ENCODE data around the gene TFG. TPM values are rescaled to one million over a fixed set of nuclear protein-coding genes. Genes with fewer than 3 reads are reported as not detected.
"Not testable (repeated sequence)": the region's sequence is repeated elsewhere in the genome, so short reads cannot be mapped to it uniquely, and the experiment has no call there.

TFG gene
- total RNA-seq, result 10 to 100 TPM; 42.3 to 44.9 TPM
- polyA plus RNA-seq, result 10 to 100 TPM; 50.8 to 56.6 TPM

DNA sequence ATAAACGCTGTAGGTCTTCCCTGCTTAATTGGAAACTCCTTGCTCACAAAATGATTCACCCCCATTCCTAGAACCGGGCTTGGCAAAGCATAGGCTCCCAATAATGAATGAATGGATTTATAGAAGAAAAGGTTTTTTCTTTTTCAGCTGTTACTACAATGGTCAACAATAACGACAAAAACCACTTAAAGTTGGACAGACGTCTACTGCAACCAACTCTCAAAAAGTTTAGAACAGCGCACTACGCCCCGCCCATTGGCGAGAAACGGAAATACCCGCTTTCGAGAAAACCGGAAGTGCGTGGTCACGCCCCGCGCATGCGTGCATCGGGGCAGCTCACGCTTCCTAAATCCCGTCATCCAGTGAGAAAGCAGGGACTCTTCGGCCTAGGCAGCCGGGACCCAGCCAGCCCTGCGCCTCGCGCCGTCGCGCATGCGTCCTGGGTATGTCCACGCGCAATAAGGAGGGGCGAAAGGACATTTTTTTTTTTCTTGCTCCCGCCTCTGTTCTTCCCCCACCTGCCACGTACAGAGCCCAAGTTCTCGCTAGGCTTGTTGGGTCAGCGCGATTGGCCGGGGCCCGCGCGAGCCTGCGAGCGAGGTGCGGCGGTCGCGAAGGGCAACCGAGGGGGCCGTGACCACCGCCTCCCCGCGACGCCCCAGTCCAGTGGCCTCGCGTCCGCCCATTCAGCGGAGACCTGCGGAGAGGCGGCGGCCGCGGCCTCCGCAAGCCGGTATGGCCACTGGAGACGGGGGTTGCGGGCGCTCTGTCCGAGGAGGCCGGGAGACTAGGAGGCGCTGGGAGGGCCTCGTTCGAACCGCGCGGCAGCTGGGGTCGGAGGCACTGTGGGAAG, at the start of gene TFG:
Gene TFG (plus strand): TSS at position 506 of the 853 bp plus-strand sequence. CDS start 4,192 bp downstream, outside the sequence.
- H3K36me3 ChIP-seq (ENCODE audit: insufficient read depth, low read length), result no peaks in the 10 kb centered on the region
- DNase-seq, result peak; percentile 96 to 98 (median 98)
- intact Hi-C loops (cut with micrococcal nuclease), result loop anchor here (1.0 to 5.0 kb wide), 8 partner anchors 18 to 968 kb away; partner anchors contain the start of genes CMSS1, LNP1, NIT2 and PCNP
- peak within 1 kb of the TSS; percentile 95 for H3K27ac ChIP-seq (ENCODE audit: low read depth, low read length)
- peaks cover 0 to 4% (median 0%) of the 10 kb centered on the region in 8 donors for H3K9me3 Mint-ChIP-seq
- no peaks in the 10 kb centered on the region for H3K9me3 ChIP-seq (ENCODE audit: control insufficient read depth in 1 of 2, low read length in 2 of 2)
- H3K27me3 ChIP-seq (ENCODE audit: insufficient read depth, low read length), result no peaks in the 10 kb centered on the region
- H3K27me3 Mint-ChIP-seq, result no peaks in the 10 kb centered on the region
- peak within 1 kb of the TSS; percentile 67 to 70 for H3K4me3 ChIP-seq (ENCODE audit: low read length in 2 of 2)
- peak within 1 kb of the TSS; percentile 96 to 99 (median 98) for H3K27ac Mint-ChIP-seq
- peak within 1 kb of the TSS; percentile 88 to 94 (median 92) for H3K4me3 Mint-ChIP-seq
- ChIA-PET POLR2A (ENCODE audit: partially characterized antibody) (interaction anchor here (0.5 to 2.0 kb wide), 11 partner anchors 13 to 1140 kb away, joined by 3 to 7 read pairs (median 4); partner anchors contain the start of genes CEP97, LNP1, NFKBIZ and PCNP), CTCF (ENCODE audit: partially characterized antibody) (interaction anchor here (0.6 to 1.5 kb wide), 2 partner anchors 52 to 305 kb away, joined by 3 read pairs; no protein-coding TSS in a partner anchor)
- H3K36me3 Mint-ChIP-seq, result peaks cover 11 to 23% of the 10 kb centered on the region in 2 donors
- peaks cover 32 to 55% (median 38%) of the 10 kb centered on the region in 4 donors for H3K4me1 Mint-ChIP-seq
- peaks cover 39% of the 10 kb centered on the region for H3K4me1 ChIP-seq (ENCODE audit: insufficient read depth, low read length)

GRCh38 chr3:100661294-100661693, 48.0 kb upstream of the TFG start:
- H3K36me3 ChIP-seq (ENCODE audit: insufficient read depth, low read length); intact Hi-C loops (cut with micrococcal nuclease); H3K4me3 ChIP-seq (ENCODE audit: low read length in 2 of 2); POLR2A ChIA-PET (ENCODE audit: partially characterized antibody); H3K36me3 Mint-ChIP-seq; H3K27me3 ChIP-seq (ENCODE audit: insufficient read depth, low read length); H3K27ac ChIP-seq (ENCODE audit: low read depth, low read length); H3K9me3 ChIP-seq (ENCODE audit: control insufficient read depth in 1 of 2, low read length in 2 of 2); H3K27ac Mint-ChIP-seq; DNase-seq; H3K27me3 Mint-ChIP-seq; H3K4me3 Mint-ChIP-seq; H3K9me3 Mint-ChIP-seq: not testable (repeated sequence)
- peaks cover 12% of the 10 kb centered on the region for H3K4me1 ChIP-seq (ENCODE audit: insufficient read depth, low read length)
- H3K4me1 Mint-ChIP-seq, result peaks cover 16 to 32% (median 23%) of the 10 kb centered on the region in 4 donors
- CTCF ChIA-PET (ENCODE audit: partially characterized antibody), result interaction anchor here (0.6 kb wide), 1 partner anchor 234 kb away, joined by 6 read pairs; no protein-coding TSS in a partner anchor

- CTCF ChIA-PET (ENCODE audit: partially characterized antibody), result no interaction called here
- Histone ChIP-seq H3K4me3 (ENCODE audit: low read length in 2 of 2) (no peak overlapping the region), H3K9me3 (ENCODE audit: control insufficient read depth in 1 of 2, low read length in 2 of 2) (no peaks in the 10 kb centered on the region), H3K36me3 (ENCODE audit: insufficient read depth, low read length) (no peaks in the 10 kb centered on the region), H3K4me1 (ENCODE audit: insufficient read depth, low read length) (peaks cover 12% of the 10 kb centered on the region), H3K27ac (ENCODE audit: low read depth, low read length) (no peak overlapping the region), H3K27me3 (ENCODE audit: insufficient read depth, low read length) (no peaks in the 10 kb centered on the region)
- Mint-ChIP-seq H3K27me3 (no peaks in the 10 kb centered on the region), H3K4me3 (peak overlapping the region in 1 of 8 donors; percentile 17), H3K27ac (peak overlapping the region in 6 of 7 donors; percentile 2 to 73 (median 42)), H3K9me3 (no peaks in the 10 kb centered on the region), H3K36me3 (no peaks in the 10 kb centered on the region), H3K4me1 (peaks cover 16 to 32% (median 23%) of the 10 kb centered on the region in 4 donors)
- DNase-seq, result peak in 4 of 5 donors; percentile 11 to 36 (median 24)
- POLR2A ChIA-PET (ENCODE audit: partially characterized antibody), result no interaction called here
- intact Hi-C loops (cut with micrococcal nuclease), result no loop called here
These were observed 47.0 kb upstream of the TFG start for GRCh38 chr3:100662113-100662823.

DNA sequence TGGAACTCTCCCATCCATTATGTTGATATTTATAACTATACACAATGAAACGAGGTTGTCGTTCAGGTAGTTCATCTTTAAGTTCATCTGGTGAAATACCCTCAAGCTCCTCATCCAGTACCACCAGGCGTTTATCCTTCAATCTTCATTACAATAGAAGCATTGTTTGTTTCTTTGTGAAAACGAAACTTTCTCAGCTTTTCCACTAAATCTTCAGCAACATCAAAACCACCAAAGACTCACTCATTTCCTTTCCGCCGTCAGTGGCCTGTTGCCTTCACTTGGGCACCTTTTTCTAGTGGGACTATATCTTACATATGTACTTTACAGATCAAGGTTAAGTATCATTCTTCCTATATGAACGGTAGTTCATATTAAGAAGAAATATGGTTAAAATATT, 44.1 kb upstream of the TFG start:
- no peaks in the 10 kb centered on the region for H3K9me3 ChIP-seq (ENCODE audit: control insufficient read depth in 1 of 2, low read length in 2 of 2)
- no peaks in the 10 kb centered on the region for H3K27me3 ChIP-seq (ENCODE audit: insufficient read depth, low read length)
- H3K4me3 Mint-ChIP-seq, result peak overlapping the region; percentile 71 to 86 (median 82)
- H3K9me3 Mint-ChIP-seq, result peaks cover 0 to 6% (median 0%) of the 10 kb centered on the region in 8 donors
- H3K4me3 ChIP-seq (ENCODE audit: low read length in 2 of 2), result peak overlapping the region in 1 of 2 donors; percentile 46
- no peaks in the 10 kb centered on the region for H3K36me3 Mint-ChIP-seq
- intact Hi-C loops (cut with micrococcal nuclease), result no loop called here
- peak; percentile 25 to 58 (median 33) for DNase-seq
- ChIA-PET POLR2A (ENCODE audit: partially characterized antibody) (interaction anchor here (1.8 kb wide), 1 partner anchor 44 kb away, joined by 5 read pairs; the partner anchor contains the start of gene TFG), CTCF (ENCODE audit: partially characterized antibody) (no interaction called here)
- H3K27ac Mint-ChIP-seq, result peak overlapping the region; percentile 54 to 91 (median 77)
- H3K4me1 Mint-ChIP-seq, result peaks cover 16 to 32% (median 23%) of the 10 kb centered on the region in 4 donors
- H3K27me3 Mint-ChIP-seq, result no peaks in the 10 kb centered on the region
- H3K4me1 ChIP-seq (ENCODE audit: insufficient read depth, low read length), result peaks cover 12% of the 10 kb centered on the region
- H3K36me3 ChIP-seq (ENCODE audit: insufficient read depth, low read length), result no peaks in the 10 kb centered on the region
- H3K27ac ChIP-seq (ENCODE audit: low read depth, low read length), result no peak overlapping the region

DNA sequence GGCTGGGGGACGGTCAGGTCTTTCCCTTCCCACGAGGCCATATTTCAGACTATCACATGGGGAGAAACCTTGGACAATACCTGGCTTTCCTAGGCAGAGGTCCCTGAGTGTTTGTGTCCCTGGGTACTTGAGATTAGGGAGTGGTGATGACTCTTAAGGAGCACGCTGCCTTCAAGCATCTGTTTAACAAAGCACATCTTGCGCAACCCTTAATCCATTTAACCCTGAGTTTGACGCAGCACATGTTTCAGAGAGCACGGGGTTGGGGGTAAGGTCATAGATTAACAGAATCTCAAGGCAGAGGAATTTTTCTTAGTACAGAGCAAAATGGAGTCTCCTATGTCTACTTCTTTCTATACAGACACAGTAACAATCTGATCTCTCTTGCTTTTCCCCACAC, 42.6 kb upstream of the TFG start:
- H3K27ac ChIP-seq (ENCODE audit: low read depth, low read length); H3K36me3 ChIP-seq (ENCODE audit: insufficient read depth, low read length); H3K27me3 Mint-ChIP-seq; H3K4me3 Mint-ChIP-seq; H3K36me3 Mint-ChIP-seq; H3K4me3 ChIP-seq (ENCODE audit: low read length in 2 of 2); CTCF ChIA-PET (ENCODE audit: partially characterized antibody); H3K27ac Mint-ChIP-seq; H3K27me3 ChIP-seq (ENCODE audit: insufficient read depth, low read length); POLR2A ChIA-PET (ENCODE audit: partially characterized antibody); H3K9me3 ChIP-seq (ENCODE audit: control insufficient read depth in 1 of 2, low read length in 2 of 2); intact Hi-C loops (cut with micrococcal nuclease); DNase-seq: not testable (repeated sequence)
- H3K4me1 Mint-ChIP-seq, result peaks cover 16 to 32% (median 23%) of the 10 kb centered on the region in 4 donors
- peaks cover 12% of the 10 kb centered on the region for H3K4me1 ChIP-seq (ENCODE audit: insufficient read depth, low read length)
- H3K9me3 Mint-ChIP-seq, result peaks cover 0 to 16% (median 8%) of the 10 kb centered on the region in 8 donors

DNA sequence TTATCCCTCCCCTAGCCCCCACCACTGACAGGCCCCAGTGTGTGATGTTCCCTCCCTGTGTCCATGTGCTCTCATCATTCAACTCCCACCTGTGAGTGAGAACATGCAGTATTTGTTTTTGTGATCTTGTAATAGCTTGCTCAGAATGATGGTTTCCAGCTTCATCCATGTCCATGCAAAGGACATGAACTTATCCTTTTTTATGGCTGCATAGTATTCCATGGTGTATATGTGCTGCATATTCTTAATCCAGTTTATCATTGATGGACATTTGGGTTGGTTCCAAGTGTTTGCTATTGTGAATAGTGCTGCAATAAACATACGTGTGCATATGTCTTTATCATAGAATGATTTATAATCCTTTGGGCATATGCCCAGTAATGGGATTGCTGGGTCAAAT, 42.0 kb upstream of the TFG start:
- H3K36me3 Mint-ChIP-seq; H3K4me3 Mint-ChIP-seq; H3K27me3 Mint-ChIP-seq; H3K9me3 ChIP-seq (ENCODE audit: control insufficient read depth in 1 of 2, low read length in 2 of 2); H3K36me3 ChIP-seq (ENCODE audit: insufficient read depth, low read length); H3K27ac Mint-ChIP-seq; H3K27me3 ChIP-seq (ENCODE audit: insufficient read depth, low read length); POLR2A ChIA-PET (ENCODE audit: partially characterized antibody); DNase-seq; H3K4me3 ChIP-seq (ENCODE audit: low read length in 2 of 2); CTCF ChIA-PET (ENCODE audit: partially characterized antibody); intact Hi-C loops (cut with micrococcal nuclease); H3K27ac ChIP-seq (ENCODE audit: low read depth, low read length): not testable (repeated sequence)
- Mint-ChIP-seq H3K9me3 (peaks cover 0 to 16% (median 8%) of the 10 kb centered on the region in 8 donors), H3K4me1 (peaks cover 16 to 32% (median 21%) of the 10 kb centered on the region in 4 donors)
- H3K4me1 ChIP-seq (ENCODE audit: insufficient read depth, low read length), result peaks cover 12% of the 10 kb centered on the region

DNA sequence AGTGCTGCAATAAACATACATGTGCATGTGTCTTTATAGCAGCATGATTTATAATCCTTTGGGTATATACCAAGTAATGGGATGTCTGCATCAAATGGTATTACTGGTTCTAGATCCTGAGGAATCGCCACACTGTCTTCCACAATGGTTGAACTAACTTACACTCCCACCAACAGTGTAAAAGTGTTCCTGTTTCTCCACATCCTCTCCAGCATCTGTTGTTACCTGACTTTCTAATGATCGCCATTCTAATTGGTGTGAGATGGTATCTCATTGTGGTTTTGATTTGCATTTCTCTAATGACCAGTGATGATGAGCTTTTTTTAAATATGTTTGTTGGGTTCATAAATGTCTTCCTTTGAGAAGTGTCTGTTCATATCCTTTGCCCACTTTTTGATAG, 38.3 kb upstream of the TFG start:
- H3K36me3 Mint-ChIP-seq, result not testable (repeated sequence)

More for the DNA sequence above, 38.3 kb upstream of the TFG start:
- POLR2A ChIA-PET (ENCODE audit: partially characterized antibody); H3K9me3 ChIP-seq (ENCODE audit: control insufficient read depth in 1 of 2, low read length in 2 of 2); intact Hi-C loops (cut with micrococcal nuclease); H3K27ac ChIP-seq (ENCODE audit: low read depth, low read length); DNase-seq; H3K4me3 Mint-ChIP-seq; H3K27me3 Mint-ChIP-seq; H3K4me1 Mint-ChIP-seq; H3K27ac Mint-ChIP-seq; H3K4me1 ChIP-seq (ENCODE audit: insufficient read depth, low read length); H3K4me3 ChIP-seq (ENCODE audit: low read length in 2 of 2); H3K27me3 ChIP-seq (ENCODE audit: insufficient read depth, low read length); CTCF ChIA-PET (ENCODE audit: partially characterized antibody); H3K36me3 ChIP-seq (ENCODE audit: insufficient read depth, low read length): not testable (repeated sequence)
- H3K9me3 Mint-ChIP-seq, result peaks cover 0 to 16% (median 8%) of the 10 kb centered on the region in 8 donors
